Stimulated activated CD8-positive, alpha-beta memory T cell treated with anti-CD3 and anti-CD28 coated beads, Interleukin-12 subunit alpha, Interleukin-12 subunit beta, amount 100 ng/mL, for 4 hours (primary cell): Measurements from ENCODE around the gene MAN2A1.

Source experiments
- DNase-seq: peaks from one replicate; pipeline ENCODE4 v3.0.0-alpha.2; 2020; ENCODE audit warnings: low read depth

Gene MAN2A1

GRCh38 chr5:109689740-109690241, at the start of gene MAN2A1:
Gene MAN2A1, plus strand, starts transcription at chr5:109689927. Its CDS starts 491 bp downstream, at chr5:109690418.
- DNase-seq = peak; percentile 72

- no peak for DNase-seq
Observed at GRCh38 chr5:109640976-109641375, 48.8 kb upstream of the MAN2A1 start.

GRCh38 chr5:109643791-109644350, 45.9 kb upstream of the MAN2A1 start:
- no peak for DNase-seq

GRCh38 chr5:109644829-109645228, 44.9 kb upstream of the MAN2A1 start:
- no peak for DNase-seq

- DNase-seq = no peak
Observed at GRCh38 chr5:109645707-109646192, 44.0 kb upstream of the MAN2A1 start.

GRCh38 chr5:109649318-109649717, 40.4 kb upstream of the MAN2A1 start:
- no peak for DNase-seq

- DNase-seq = no peak
Observed at GRCh38 chr5:109650493-109650892, 39.2 kb upstream of the MAN2A1 start.

- DNase-seq = no peak
Observed at GRCh38 chr5:109652096-109652495, 37.6 kb upstream of the MAN2A1 start.

- DNase-seq = no peak
Observed at GRCh38 chr5:109653042-109653441, 36.7 kb upstream of the MAN2A1 start.

- DNase-seq = no peak
Observed at GRCh38 chr5:109653561-109654239, 36.0 kb upstream of the MAN2A1 start.

GRCh38 chr5:109654455-109654854, 35.3 kb upstream of the MAN2A1 start:
- no peak for DNase-seq

- DNase-seq = no peak
Observed at GRCh38 chr5:109655841-109656240, 33.9 kb upstream of the MAN2A1 start.

- no peak for DNase-seq
Observed at GRCh38 chr5:109656829-109657228, 32.9 kb upstream of the MAN2A1 start.

GRCh38 chr5:109659901-109660300, 29.8 kb upstream of the MAN2A1 start:
- DNase-seq = no peak

GRCh38 chr5:109660301-109660700, 29.4 kb upstream of the MAN2A1 start:
- DNase-seq = no peak

GRCh38 chr5:109668237-109668636, 21.5 kb upstream of the MAN2A1 start:
- no peak for DNase-seq

GRCh38 chr5:109668668-109669422, 20.9 kb upstream of the MAN2A1 start:
- DNase-seq = no peak

- no peak for DNase-seq
Observed at GRCh38 chr5:109669991-109670706, 19.6 kb upstream of the MAN2A1 start.

- DNase-seq = no peak
Observed at GRCh38 chr5:109671136-109671535, 18.6 kb upstream of the MAN2A1 start.

GRCh38 chr5:109674596-109674995, 15.1 kb upstream of the MAN2A1 start:
- no peak for DNase-seq

- no peak for DNase-seq
Observed at GRCh38 chr5:109676920-109677319, 12.8 kb upstream of the MAN2A1 start.

- DNase-seq = no peak
Observed at GRCh38 chr5:109678447-109678846, 11.3 kb upstream of the MAN2A1 start.
